HG03432 (cell line): ENCODE data around the gene DUSP3.

Source experiments
- ATAC-seq: cut with Tn5 transposase; IDR thresholded peaks from one replicate; pipeline ENCODE4 v1.9.1; 2021; ENCODE audit warnings: mild to moderate bottlenecking, moderate library complexity; ENCODE audit not compliant: unreplicated experiment

Gene DUSP3

GRCh38 chr17:43778337-43779144 is at the start of gene DUSP3:
TSS of gene DUSP3 (minus strand) at chr17:43778977. CDS start at chr17:43778924, 53 bp downstream.
- ATAC-seq, result peak; percentile 93

GRCh38 chr17:43827596-43827995 is 48.8 kb upstream of the DUSP3 start:
- no peak for ATAC-seq

- ATAC-seq, result no peak
These were observed 47.4 kb upstream of the DUSP3 start for GRCh38 chr17:43826206-43826605.

- ATAC-seq, result no peak
These were observed 46.8 kb upstream of the DUSP3 start for GRCh38 chr17:43825567-43825966.

- ATAC-seq, result no peak
These were observed 44.7 kb upstream of the DUSP3 start for GRCh38 chr17:43823350-43824084.

- ATAC-seq, result no peak
These were observed 43.9 kb upstream of the DUSP3 start for GRCh38 chr17:43822570-43823190.

GRCh38 chr17:43820759-43821158 is 42.0 kb upstream of the DUSP3 start:
- ATAC-seq, result no peak

GRCh38 chr17:43818966-43819365 is 40.2 kb upstream of the DUSP3 start:
- no peak for ATAC-seq

- no peak for ATAC-seq
These were observed 39.0 kb upstream of the DUSP3 start for GRCh38 chr17:43817826-43818225.

GRCh38 chr17:43816336-43817320 is 37.9 kb upstream of the DUSP3 start:
- ATAC-seq, result no peak

- no peak for ATAC-seq
These were observed 35.9 kb upstream of the DUSP3 start for GRCh38 chr17:43814714-43815113.

- no peak for ATAC-seq
These were observed 35.2 kb upstream of the DUSP3 start for GRCh38 chr17:43814026-43814425.

GRCh38 chr17:43813386-43813785 is 34.6 kb upstream of the DUSP3 start:
- no peak for ATAC-seq

GRCh38 chr17:43812396-43813265 is 33.9 kb upstream of the DUSP3 start:
- ATAC-seq, result no peak

GRCh38 chr17:43810823-43811222 is 32.0 kb upstream of the DUSP3 start:
- ATAC-seq, result no peak

- ATAC-seq, result no peak
These were observed 31.5 kb upstream of the DUSP3 start for GRCh38 chr17:43810226-43810715.

GRCh38 chr17:43809121-43809520 is 30.3 kb upstream of the DUSP3 start:
- no peak for ATAC-seq

- ATAC-seq, result no peak
These were observed 29.3 kb upstream of the DUSP3 start for GRCh38 chr17:43808076-43808475.

- no peak for ATAC-seq
These were observed 26.3 kb upstream of the DUSP3 start for GRCh38 chr17:43805117-43805516.
